ENCODE data around the gene PTGR2.
"Not testable (repeated sequence)": the region's sequence is repeated elsewhere in the genome, so short reads cannot be mapped to it uniquely, and the experiment has no call there.

The PTGR2 gene

DNA sequence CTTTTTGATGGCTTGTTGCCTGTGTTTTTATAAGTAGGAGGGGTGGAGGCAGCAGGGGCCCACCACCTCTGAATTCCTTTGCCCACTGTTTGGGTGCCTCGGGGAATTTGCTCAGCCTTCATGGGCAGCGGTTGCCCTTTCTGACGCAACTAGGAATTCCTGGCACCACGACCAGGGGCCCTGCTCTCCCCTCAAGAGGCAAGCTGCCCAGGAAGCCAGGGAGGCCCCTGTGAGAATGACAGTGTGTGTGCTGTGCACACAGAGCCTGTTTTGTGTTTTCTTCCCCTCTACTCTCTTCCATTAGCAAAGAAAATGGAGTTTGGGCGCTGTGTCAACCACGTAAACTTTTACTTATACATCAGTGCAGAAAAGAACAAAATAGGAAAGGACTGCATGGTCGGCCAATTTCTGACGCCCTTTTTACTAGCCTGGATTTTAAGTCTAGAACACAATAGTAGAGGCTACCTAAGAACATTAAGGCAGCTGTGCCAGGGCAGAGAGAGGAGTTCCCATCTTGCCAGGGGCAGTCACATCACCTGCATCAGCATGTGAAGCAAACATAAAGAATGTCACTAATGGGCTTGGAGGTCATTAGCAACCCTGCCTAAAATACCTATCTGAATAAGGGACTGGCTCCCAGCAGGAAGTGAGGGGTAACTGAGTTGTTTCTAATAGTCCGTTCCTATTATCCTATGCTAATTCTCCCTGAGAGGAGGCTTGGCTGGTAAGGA, 17.9 kb upstream of the PTGR2 start:
- DNase-seq = no peak

DNA sequence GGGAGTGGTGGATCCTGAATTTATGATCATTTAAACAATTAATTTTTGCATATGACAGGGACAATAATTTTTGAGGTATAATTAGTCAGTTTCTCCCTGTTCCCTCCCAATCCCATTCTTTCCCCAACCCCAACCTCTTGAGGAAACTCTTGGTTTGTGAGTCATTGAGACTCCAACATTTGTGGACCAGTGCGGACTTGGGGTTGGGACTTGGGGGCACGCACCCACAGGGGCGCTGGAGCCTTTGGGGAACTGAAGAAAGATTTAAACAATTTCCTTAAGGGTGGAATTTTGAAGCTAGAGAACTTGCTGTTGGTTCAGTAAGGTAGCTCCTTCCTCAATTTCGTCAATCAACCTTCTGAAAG, 17.4 kb upstream of the PTGR2 start:
- DNase-seq = no peak

DNA sequence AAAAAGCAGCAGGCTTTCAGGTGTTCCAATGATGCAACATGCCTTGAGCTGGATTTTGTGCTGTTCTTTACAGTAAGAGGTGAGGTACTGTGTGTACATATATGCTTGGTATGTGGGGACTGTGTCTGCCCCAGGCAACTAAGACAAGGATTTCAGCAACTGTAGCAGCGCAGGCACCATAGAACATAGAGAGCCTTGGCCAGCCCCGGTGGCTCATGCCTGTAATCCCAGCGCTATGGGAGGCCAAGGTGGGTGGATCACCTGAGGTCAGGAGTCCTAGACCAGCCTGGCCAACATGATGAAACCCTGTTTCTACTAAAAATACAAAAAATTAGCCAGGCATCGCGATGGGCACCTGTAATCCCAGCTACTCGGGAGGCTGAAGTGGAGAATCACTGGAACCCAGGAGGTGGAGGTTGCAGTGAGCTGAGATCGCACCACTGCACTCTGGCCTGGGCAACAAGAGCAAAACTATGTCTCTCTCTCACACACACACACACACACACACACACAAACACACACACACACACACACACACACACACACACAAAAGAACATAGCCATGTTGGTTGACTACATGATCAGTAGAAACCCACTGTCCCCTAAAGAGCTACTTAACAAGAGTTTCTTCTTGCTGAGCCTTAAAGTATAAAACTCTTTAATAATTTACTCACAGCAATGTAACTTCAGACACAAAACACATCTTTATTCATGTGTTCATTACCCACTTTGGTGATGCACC, 13.2 kb upstream of the PTGR2 start:
- DNase-seq = not testable (repeated sequence)

DNA sequence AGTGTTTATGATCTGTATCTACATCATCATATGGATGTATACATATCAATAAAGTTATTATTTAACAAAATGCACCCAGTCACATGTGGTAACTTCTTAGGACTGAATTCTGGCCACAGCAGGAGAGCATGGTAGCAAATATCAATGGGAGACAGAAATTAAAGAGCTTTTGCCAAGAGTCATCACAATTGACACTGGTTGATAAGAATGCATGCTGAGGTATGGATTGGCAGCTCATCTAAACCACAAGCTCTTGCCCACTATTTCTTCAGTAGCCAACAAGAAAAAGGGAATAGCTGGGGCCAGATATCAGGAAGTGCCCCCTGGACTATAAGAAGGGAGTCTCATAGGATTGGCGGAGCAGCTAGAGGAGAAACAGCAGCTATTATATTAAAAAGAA, 9.4 kb upstream of the PTGR2 start:
- no peak for DNase-seq

DNA sequence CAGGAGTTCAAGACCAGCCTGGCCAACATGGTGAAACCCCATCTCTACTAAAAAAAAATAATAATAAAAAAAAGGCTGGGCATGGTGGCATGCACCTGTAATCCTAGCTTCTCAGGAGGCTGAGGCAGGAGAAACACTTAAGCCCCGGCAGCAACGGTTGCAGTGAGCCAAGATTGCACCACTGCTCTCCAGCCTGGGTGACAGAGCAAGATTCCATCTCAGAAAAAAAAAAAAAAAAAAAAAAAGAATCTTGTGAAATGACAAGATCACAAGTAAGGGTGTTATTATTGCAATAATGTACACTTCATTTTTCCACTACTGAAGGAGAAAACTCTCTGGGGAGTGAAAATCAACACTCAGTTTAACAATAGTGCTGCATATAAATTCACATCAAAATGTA, 8.8 kb upstream of the PTGR2 start:
- DNase-seq = peak; percentile 1

DNA sequence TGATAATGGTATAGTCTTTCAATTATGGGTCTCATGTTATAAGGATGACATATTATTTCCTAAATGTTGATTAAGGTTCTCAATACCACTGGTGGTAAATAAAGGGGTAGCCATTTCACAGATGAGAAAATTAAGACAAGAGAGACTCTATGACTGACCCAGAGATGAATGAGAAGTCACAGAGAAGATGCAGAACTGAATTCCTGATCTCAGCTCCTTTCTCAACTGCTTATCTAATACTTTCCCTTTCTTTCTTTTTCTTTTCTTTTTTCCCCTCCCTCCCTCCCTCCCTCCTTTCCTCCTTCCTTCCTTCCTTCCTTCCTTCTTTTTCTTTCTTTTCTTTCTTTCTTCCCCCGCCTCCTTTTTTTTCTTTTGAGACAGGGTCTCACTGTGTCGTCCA, 8.3 kb upstream of the PTGR2 start:
- no peak for DNase-seq

DNA sequence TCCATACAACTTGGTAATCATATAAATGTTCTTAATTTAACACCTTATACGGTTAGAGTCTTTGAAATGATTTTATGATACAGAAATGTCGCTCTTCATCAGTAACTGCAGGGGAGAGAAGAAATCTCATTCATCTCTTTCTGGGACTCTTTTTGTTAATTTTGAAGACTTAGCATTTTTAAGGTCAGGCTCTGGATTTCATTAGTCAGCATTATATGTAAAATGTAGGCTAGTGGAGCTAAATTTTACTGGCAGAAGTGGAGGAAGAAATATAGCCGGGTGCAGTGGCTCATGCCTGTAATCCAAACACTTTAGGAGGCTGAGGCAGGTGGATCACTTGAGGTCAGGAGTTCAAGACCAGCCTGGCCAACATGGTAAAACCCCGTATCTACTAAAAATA, 4.7 kb upstream of the PTGR2 start:
- DNase-seq = no peak

DNA sequence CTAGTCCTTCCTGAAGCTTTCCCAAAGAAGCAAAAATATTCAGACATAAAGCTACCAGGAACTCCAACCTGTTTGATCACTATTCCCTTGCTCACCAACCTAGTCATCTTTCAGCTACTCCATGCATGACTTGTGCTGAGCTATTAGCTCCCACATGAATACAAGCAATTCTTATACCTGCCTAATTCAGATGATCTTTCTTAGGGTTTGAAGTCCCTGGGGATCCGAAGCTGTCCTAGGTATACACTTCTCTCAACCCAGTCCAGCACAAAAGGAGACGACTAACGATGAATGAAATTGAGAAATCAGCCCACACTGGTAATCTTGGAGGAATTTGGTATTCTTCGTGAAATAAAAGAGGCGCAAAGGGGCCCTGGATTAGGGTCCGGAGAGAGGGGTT, 631 bp upstream of the PTGR2 start:
- DNase-seq = no peak

DNA sequence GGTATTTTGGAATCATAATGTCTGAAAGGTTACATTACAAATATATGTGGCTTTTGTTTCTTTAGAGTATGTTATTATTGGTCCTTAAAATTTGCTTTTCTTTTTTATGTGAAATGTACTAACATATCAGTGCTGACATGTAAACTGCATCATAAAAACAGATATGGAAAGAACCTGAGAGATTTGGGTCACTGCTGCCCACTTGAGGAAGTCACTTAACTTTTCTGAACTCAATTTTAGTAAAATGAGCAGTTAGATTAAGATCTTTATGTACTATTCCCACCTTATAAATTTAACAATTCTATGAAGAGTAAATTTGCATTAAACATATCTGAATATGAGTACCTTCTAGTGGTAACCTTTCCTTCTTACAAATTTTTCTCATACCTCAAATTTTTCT, 7.5 kb downstream of the PTGR2 start:
- DNase-seq = no peak

DNA sequence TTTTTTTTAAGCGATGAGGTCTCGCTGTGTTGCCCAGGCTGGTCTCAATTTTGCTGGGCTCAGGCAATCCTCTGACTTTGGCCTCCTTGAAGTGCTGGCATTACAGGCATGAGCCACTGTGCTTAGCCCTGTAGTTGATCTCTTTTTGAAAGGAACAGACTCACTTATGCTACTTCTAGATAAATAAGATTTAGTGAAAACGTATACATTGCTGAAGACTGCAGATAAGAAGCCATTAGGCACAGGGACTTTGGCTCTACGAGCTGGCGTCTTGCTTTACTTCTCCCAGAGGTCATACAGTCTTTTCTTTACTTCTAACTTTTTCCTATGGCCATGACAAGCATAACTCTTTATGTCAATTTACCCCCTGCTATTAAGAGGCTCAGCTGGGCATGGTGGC, 9.4 kb downstream of the PTGR2 start:
- no peak for DNase-seq

DNA sequence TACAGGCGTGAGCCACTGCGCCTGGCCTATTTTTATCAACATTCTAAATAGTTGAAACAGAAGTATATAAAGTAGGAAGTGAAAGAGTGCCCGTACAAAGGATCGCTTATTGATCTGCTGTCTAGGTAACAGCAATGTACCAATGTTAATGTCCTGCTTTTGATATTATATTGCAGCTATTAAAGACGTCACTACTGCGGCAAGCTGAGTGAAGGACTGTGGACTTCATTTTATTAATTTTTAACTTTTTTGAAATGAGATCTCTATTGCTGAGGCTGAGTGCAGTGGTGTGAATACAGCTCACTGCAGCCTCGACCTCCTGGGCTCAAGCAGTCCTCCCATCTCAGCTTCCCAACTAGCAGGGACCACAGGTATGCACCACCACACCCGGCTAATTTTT, 10.8 kb downstream of the PTGR2 start:
- no peak for DNase-seq

DNA sequence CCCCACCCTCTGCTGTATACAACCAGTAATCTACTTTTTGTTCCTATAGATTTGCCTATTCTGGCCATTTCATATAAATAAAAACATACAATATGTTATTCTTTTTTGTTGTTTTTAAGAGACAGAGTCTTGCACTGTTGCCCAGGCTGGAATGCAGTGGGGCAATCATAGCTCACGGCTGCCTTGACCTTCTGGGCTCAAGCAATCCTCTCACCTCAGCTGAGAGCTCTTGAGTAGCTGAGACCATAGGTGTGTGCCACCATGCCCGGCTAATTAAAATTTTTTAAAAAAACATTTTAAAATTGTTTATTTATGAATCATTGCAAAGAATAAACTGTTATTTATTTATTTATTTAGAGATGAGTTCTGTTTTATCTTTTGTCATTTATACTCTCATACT, 11.6 kb downstream of the PTGR2 start:
- DNase-seq = no peak

DNA sequence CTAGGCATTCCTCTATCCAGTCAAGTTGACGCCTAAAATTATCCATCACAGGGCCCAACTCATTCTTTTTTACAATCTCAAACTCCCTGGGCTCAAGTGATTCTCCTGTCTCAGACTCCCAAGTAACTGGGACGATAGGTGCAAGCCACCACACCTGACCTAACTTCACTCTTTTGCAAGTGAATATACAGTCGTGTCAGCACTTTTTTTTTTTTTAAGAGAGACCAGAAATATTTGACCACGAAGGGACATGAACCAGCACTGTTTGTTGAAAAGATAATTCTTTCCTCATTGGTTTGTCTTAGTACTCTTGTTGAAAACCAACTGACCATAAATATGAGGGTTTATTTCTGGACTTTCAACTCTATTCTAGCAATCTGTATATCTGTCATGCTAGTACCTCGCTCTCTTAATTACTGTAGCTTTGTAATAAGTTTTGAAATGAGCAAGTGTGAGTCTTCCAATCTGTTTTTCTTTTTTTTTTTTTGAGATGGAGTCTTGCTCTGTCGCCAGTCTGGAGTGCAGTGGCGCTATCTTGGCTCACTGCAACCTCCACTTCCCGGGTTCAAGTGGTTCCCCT, 14.0 kb downstream of the PTGR2 start:
- DNase-seq = no peak

DNA sequence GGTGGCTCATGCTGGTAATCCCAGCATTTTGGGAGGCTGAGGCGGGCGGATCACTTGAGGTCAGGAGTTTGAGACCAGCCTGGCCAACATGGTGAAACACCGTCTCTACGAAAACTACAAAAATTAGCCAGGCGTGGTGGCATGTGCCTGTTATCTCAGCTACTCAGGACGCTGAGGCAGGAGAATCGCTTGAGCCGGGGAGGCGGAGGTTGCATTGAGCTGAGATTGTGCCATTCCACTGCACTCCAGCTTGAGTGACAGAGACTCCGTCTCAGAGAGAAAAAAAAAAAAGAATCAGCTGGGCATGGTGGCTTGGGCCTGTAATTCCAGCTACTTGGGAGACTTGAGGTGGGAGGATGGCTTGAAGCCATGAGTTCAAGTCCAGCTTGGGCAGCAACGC, 18.1 kb downstream of the PTGR2 start:
- DNase-seq = not testable (repeated sequence)

DNA sequence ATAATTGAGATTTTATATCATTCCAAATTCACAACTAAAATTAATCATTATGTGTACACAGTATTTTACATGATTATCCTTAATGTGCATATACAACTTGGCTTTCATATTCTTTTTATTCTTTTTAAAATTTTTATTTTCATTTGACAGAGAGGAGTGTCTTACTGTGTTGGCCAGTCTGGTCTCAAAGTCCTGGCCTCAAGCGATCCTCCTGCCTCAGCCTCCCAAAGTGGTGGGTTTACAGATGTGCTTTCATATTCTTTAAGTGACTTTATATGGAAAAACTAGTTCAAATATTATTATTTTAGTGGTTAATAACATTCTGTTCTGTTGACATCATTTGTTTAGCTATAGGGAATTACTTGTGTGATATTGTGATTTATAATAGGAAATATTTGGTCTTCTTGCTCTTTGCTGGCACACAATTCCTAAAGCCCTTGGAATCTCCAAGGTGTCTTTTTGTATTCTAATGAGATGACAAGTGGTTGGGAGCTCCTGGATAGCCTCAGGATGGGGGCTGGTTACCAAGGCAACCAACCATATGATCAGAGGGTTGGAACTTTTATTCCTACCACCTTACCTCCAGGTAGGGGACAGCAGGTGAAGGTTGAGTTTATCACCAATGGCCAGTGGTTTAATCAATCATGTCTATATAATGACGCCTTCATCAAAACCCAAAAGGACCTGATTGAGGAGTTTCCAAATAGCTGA, 19.0 kb downstream of the PTGR2 start:
- no peak for DNase-seq

DNA sequence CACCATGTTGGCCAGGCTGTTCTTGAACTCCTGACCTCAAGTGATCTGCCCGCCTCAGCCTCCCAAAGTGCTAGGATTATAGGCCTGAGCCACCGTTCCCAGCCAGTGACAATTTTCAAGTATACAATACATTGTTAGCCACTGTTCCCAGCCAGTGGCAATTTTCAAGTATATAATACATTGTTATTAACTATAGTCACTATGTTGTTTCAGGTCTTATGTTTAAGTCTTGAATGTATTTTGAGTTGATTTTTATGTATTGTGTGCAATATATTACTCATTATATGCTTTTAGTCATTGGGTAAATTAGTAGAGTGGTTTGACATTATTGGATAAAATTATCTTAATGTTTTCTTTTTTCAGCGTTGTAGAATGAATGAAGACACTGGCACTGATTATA, 22.0 kb downstream of the PTGR2 start:
- no peak for DNase-seq

DNA sequence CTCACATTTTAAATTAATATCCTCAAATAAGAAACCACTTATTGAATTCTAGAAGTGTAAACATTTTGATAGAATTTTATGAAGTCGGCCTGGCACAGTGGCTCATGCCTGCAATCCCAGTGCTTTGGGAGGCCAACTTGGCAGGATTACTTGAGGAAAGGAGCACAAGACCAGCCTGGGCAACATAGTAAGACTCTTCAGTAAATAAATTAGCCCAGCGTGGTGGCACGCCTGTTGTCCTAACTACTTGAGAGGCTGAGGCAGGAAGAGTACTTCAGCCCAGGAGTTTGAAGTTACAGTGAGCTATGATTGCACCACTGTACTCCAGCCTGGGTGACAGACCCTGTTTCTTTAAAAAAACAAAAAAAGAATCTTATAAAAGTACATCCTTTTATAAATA, 26.2 kb downstream of the PTGR2 start:
- no peak for DNase-seq

DNA sequence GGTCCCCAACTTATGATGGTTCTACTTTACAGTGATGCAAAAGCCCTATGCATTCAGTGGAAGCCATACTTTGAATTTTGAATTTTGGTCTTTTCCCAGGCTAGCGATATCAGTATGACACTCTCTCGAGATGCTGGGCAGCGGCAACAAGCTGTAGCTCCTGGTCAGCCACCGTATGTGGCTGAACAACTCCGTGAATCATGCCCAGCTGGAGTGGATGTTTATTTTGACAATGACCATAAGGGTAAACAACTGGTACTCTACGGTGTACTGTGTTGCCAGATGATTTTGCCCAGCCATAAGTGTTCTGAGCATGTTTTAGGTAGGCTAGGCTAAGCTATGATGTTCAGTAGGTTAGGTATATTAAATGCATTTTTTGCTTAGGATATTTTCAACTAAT, 26.8 kb downstream of the PTGR2 start:
- DNase-seq = no peak

DNA sequence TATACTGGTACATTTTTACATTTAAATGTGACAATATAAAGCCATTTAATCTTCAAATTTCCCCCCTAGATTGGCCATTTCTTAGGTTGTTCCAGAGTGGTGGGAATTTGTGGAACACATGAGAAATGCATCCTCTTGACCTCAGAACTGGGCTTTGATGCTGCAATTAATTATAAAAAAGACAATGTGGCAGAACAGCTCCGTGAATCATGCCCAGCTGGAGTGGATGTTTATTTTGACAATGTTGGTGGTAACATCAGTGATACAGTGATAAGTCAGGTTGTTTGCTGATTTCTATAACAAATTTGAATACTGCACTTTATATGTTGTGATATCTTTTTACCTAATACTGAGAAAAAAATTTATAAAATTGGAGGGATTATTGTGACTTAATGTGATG, 27.4 kb downstream of the PTGR2 start:
- no peak for DNase-seq

DNA sequence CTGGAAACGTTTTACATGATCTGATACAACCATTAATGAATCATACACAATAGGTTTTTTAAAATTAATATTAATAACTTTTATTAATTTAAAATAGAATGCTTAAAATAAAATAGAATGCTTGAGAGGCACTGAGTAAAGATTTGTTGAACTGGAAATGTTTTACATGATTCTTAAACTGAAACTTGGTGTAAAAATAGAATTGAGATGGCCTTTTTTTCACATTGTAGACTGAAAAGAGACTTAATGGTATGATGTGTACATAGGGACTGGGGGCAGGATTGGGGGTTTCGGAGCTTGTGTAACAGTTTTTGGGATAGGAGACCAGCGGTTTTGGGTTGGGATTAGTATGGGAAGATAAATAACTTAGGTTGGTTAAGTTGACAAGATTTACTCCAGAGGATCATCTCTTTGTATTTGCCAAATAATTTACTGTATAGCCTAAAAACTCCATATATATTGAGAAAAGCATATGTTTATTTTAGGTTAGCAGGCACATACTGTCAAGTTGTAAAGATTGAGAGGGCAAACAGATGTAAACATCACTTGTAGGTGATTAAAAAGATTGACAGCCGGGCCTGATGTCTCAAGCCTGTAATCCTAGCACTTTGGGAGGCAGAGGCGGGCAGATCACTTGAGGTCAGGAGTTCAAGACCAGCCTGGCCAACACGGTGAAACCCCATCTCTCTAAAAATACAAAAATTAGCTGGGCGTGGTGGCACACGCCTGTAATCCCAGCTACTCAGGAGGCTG, 33.0 kb downstream of the PTGR2 start:
- DNase-seq = no peak

DNA sequence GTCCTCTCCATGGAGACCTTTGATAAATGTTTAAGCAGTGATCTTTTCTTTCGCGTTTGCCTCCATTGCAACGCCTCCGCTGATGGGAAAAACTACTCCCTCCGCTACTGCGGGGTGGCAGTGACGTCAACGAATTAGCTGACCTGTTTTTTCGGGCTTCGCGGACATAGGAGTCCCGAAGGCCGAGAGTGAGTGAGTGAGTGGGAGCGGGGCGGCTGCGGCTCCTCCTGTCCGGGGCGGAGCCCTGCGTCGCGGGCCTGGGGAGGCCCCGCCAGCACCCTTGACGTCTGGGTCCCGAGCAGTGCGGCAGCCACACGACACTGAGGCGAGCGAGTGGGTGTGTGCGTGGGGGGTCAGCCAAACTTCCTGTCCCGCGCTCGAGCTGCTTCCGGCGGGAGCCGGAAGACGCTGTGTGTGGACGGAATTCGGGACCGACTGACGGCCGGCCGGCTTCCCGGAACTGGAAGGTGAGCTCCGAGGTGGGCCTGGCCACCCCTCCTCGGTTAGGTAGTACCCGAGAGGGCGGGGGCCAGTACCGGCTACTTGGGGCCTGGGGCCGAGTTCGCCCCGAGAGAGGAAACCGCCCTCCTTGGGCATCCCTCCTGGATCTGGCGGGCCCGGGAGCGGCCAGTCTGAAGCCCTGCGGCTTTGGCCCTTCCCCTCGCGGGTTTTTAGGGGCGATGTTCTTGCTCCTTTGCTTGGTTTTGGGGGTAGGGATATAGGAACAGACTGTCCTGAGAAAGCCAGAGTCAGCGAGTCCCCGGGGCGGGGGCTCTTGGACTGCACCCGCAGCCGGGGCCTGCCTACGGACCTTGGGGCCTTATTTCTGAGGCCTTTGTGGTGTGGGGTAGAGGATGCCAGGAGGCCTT, 35.1 kb downstream of the PTGR2 start, which contains the start of gene ZNF410:
Gene ZNF410 (plus strand): TSS at position 411 of the 869 bp plus-strand sequence. CDS start 5,317 bp downstream, outside the sequence.
- peak; percentile 53 for DNase-seq

DNA sequence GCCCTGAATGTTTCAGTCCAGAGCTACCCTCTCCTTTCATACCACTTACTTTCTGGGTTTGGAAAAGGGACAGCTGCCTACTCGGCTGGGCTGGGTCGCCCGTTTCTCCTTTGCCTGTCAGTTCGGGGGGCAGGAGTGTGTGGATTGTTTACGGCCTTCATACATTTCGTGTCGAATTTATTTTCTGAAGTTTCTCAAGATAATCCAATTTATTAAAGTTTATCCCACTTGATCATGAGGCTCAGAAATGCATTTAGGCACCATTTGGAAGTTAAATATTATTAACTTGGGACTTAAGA, 35.6 kb downstream of the PTGR2 start:
- DNase-seq = no peak

Measured in GOT3 (cell line).